ENCODE measurements around the gene HRH2.

Gene HRH2

GRCh38 chr5:175692996-175693710 is 35.3 kb downstream of the HRH2 start:
- DNase-seq (ENCODE audit: low read depth): no peak

GRCh38 chr5:175693741-175694140 is 35.9 kb downstream of the HRH2 start:
- DNase-seq (ENCODE audit: low read depth): no peak

- DNase-seq (ENCODE audit: low read depth): no peak
Measured at GRCh38 chr5:175694371-175695160, 36.7 kb downstream of the HRH2 start.

GRCh38 chr5:175695161-175696126 is 37.6 kb downstream of the HRH2 start:
- no peak for DNase-seq (ENCODE audit: low read depth)

- DNase-seq (ENCODE audit: low read depth): no peak
Measured at GRCh38 chr5:175696139-175696854, 38.4 kb downstream of the HRH2 start.

- no peak for DNase-seq (ENCODE audit: low read depth)
Measured at GRCh38 chr5:175696855-175697198, 39.0 kb downstream of the HRH2 start.

- no peak for DNase-seq (ENCODE audit: low read depth)
Measured at GRCh38 chr5:175697846-175698245, 40.0 kb downstream of the HRH2 start.

GRCh38 chr5:175698401-175699115 is 40.7 kb downstream of the HRH2 start:
- no peak for DNase-seq (ENCODE audit: low read depth)

GRCh38 chr5:175700991-175701390 is 43.1 kb downstream of the HRH2 start:
- no peak for DNase-seq (ENCODE audit: low read depth)

- DNase-seq (ENCODE audit: low read depth): no peak
Measured at GRCh38 chr5:175701797-175702196, 43.9 kb downstream of the HRH2 start.

GRCh38 chr5:175706499-175706898 is 48.6 kb downstream of the HRH2 start:
- no peak for DNase-seq (ENCODE audit: low read depth)

GRCh38 chr5:175707751-175708375 is 50.0 kb downstream of the HRH2 start:
- no peak for DNase-seq (ENCODE audit: low read depth)

- DNase-seq (ENCODE audit: low read depth): no peak
Measured at GRCh38 chr5:175709276-175709781, 51.5 kb downstream of the HRH2 start.

- no peak for DNase-seq (ENCODE audit: low read depth)
Measured at GRCh38 chr5:175710326-175710725, 52.5 kb downstream of the HRH2 start.

- DNase-seq (ENCODE audit: low read depth): no peak
Measured at GRCh38 chr5:175711031-175711430, 53.2 kb downstream of the HRH2 start.

- DNase-seq (ENCODE audit: low read depth): no peak
Measured at GRCh38 chr5:175711472-175712312, 53.8 kb downstream of the HRH2 start.

GRCh38 chr5:175712313-175712680 is 54.4 kb downstream of the HRH2 start:
- no peak for DNase-seq (ENCODE audit: low read depth)

- DNase-seq (ENCODE audit: low read depth): no peak
Measured at GRCh38 chr5:175712681-175713085, 54.8 kb downstream of the HRH2 start.

GRCh38 chr5:175713930-175714329 is 56.1 kb downstream of the HRH2 start:
- DNase-seq (ENCODE audit: low read depth): no peak
